SK-N-SH (cell line): ENCODE results near the gene RAD51B. TPM values are rescaled to one million over a fixed set of nuclear protein-coding genes. Genes with fewer than 3 reads are reported as not detected.

Experiments
- CTCF ChIA-PET: fragments of 300-600, 350-600 bp; formaldehyde crosslinking; extraction: SDS; loops from one replicate; lab custom pipeline; 2021; lab: Yijun Ruan, JAX
- POLR2A ChIA-PET: fragments of 350-600 bp; sonication (Branson Sonifier 250); formaldehyde crosslinking; extraction: SDS; loops from one replicate; lab custom pipeline; 2020; ENCODE audit warnings: antibody characterized with exemption, inconsistent platforms; lab: Yijun Ruan, JAX
- DNase-seq: peaks from one replicate; pipeline ENCODE4 v3.0.0; 2012
- H2AFZ ChIP-seq: fragments of 200-600 bp; sonication (generic); 2 replicates; pipeline ENCODE4 v1.8.1; 2016; ENCODE audit warnings: antibody characterized with exemption, mild to moderate bottlenecking, low read depth
- H3F3A ChIP-seq: fragments of 200-600 bp; sonication (generic); replicated peaks from 2 replicates; pipeline ENCODE3; 2016; ENCODE audit warnings: antibody characterized with exemption, mild to moderate bottlenecking; ENCODE audit not compliant: insufficient read depth
- H3K27ac ChIP-seq, 2 experiments: fragments of 200-500 bp in 1 of 2; fragments of 200-600 bp in 1 of 2; sonication (Bioruptor generic) in 1 of 2; sonication (generic), shearing (Covaris generic) in 1 of 2; 2 replicates each; pipeline versions ENCODE4 v1.5.1 to v1.6.1; 2014 to 2016; ENCODE audit warnings: low read depth in 2 of 2, inconsistent platforms in 1 of 2, low read length in 1 of 2, mild to moderate bottlenecking in 1 of 2, mixed read lengths in 1 of 2
- H3K27me3 ChIP-seq: fragments of 200-600 bp; sonication (generic), shearing (Covaris generic); 2 replicates; pipeline ENCODE4 v1.6.1; 2016; ENCODE audit warnings: mixed run types; ENCODE audit not compliant: insufficient read depth
- H3K36me3 ChIP-seq, 2 experiments: fragments of 200-500 bp in 1 of 2; fragments of 200-600 bp in 1 of 2; sonication (Bioruptor generic) in 1 of 2; sonication (generic) in 1 of 2; replicated peaks in 1 of 2; 2 replicates each; pipeline versions ENCODE3 to v1.5.1; 2014 to 2016; ENCODE audit warnings: low read length in 1 of 2, mild to moderate bottlenecking in 1 of 2; ENCODE audit not compliant: insufficient read depth in 2 of 2, control insufficient read depth in 1 of 2
- H3K4me1 ChIP-seq, 2 experiments: fragments of 200-500 bp in 1 of 2; fragments of 200-600 bp in 1 of 2; sonication (Bioruptor generic) in 1 of 2; sonication (generic), shearing (Covaris generic) in 1 of 2; 2 replicates each; pipeline versions ENCODE4 v1.5.1 to v1.6.1; 2014 to 2016; ENCODE audit warnings: low read depth in 1 of 2, low read length in 1 of 2, mixed run types in 1 of 2; ENCODE audit not compliant: insufficient read depth in 2 of 2, control insufficient read depth in 1 of 2
- H3K4me2 ChIP-seq: fragments of 200-600 bp; sonication (generic), shearing (Covaris generic); 2 replicates; pipeline ENCODE4 v1.6.1; 2017; ENCODE audit warnings: mixed run types
- H3K4me3 ChIP-seq, 2 experiments: fragments of 200-500 bp in 1 of 2; fragments of 200-600 bp in 1 of 2; sonication (Bioruptor generic) in 1 of 2; sonication (generic), shearing (Covaris generic) in 1 of 2; 2 replicates each; pipeline versions ENCODE4 v1.5.1 to v1.8.1; 2014 to 2016; ENCODE audit warnings: low read depth in 2 of 2, inconsistent platforms in 1 of 2, low read length in 1 of 2, mild to moderate bottlenecking in 1 of 2, mixed read lengths in 1 of 2, moderate library complexity in 1 of 2
- H3K79me2 ChIP-seq: fragments of 200-600 bp; sonication (generic); 2 replicates; pipeline ENCODE4 v1.8.1; 2017; ENCODE audit warnings: mild to moderate bottlenecking; ENCODE audit not compliant: insufficient read depth
- H3K9ac ChIP-seq: fragments of 200-600 bp; sonication (generic); 2 replicates; pipeline ENCODE4 v1.6.1; 2017; ENCODE audit warnings: mixed run types
- H3K9me2 ChIP-seq: fragments of 200-600 bp; sonication (generic); 2 replicates; pipeline ENCODE4 v1.6.1; 2017; ENCODE audit warnings: mixed run types
- H3K9me3 ChIP-seq: fragments of 200-600 bp; sonication (generic); 2 replicates; pipeline ENCODE4 v1.6.1; 2017; ENCODE audit warnings: mixed run types, mild to moderate bottlenecking, moderate library complexity
- H4K20me1 ChIP-seq: fragments of 200-600 bp; sonication (generic); 2 replicates; pipeline ENCODE4 v1.6.1; 2017; ENCODE audit warnings: mild to moderate bottlenecking, mixed run types; ENCODE audit not compliant: insufficient read depth
- CHD2 ChIP-seq: fragments of 150-350 bp; IDR thresholded peaks from 2 replicates; pipeline ENCODE4 v1.6.1; 2018; ENCODE audit warnings: low read length; ENCODE audit not compliant: partially characterized antibody
- CTCF ChIP-seq: fragments of 200-600 bp; sonication (generic); IDR thresholded peaks from 2 replicates; pipeline ENCODE4 v1.6.1; 2017; ENCODE audit warnings: antibody characterized with exemption, mild to moderate bottlenecking, moderate library complexity
- EZH2phosphoT487 ChIP-seq: fragments of 200-600 bp; sonication (generic); IDR thresholded peaks from 2 replicates; pipeline ENCODE4 v1.6.1; 2017; ENCODE audit warnings: low read depth, mixed run types, mild to moderate bottlenecking, antibody characterized with exemption, moderate library complexity, borderline replicate concordance
- IRF3 ChIP-seq: fragments of 150-350 bp; IDR thresholded peaks from 2 replicates; pipeline ENCODE4 v1.6.1; 2016; ENCODE audit warnings: mild to moderate bottlenecking, low read depth, low read length
- MXI1 ChIP-seq: IDR thresholded peaks from 2 replicates; pipeline ENCODE4 v1.6.1; 2012; ENCODE audit warnings: mild to moderate bottlenecking, low read depth, low read length, improper control_type of control experiment
- REST ChIP-seq: IDR thresholded peaks from 2 replicates; pipeline ENCODE4 v1.6.1; 2012; ENCODE audit warnings: mild to moderate bottlenecking, low read depth, low read length, moderate library complexity
- TCF12 ChIP-seq: IDR thresholded peaks from 2 replicates; pipeline ENCODE4 v1.4.0; 2012
- ZBTB33 ChIP-seq: IDR thresholded peaks from 2 replicates; pipeline ENCODE4 v1.4.0; 2012; ENCODE audit warnings: low read depth, borderline replicate concordance
- WGBS: methylation state at CpG from one replicate; pipeline ENCODE4 v1.1.6; 2017; ENCODE audit warnings: low lambda C conversion rate; 5-methylcytosine and 5-hydroxymethylcytosine counted together
- polyA plus RNA-seq, 3 experiments: library from polyadenylated mRNA; depleted of rRNA; stranded (reverse); fragments of >200 nt; gene quantifications; 2 replicates each; pipeline ENCODE4 v1.2.3, GENCODE V29; 2012

The RAD51B gene
- polyA plus RNA-seq, 1 of the 3 experiments (the other 2 are of a cell fraction): 6.0 TPM

GRCh38 chr14:68333262-68333661 lies 513.7 kb downstream of the RAD51B start (continued):
- TF ChIP-seq REST (no peak), MXI1 (no peak)

- H3K79me2 ChIP-seq: no peaks in the 10 kb centered on the region
- H3K4me3 ChIP-seq: no peak overlapping the region
- ChIA-PET CTCF (interaction anchor here (0.9 kb wide), 1 partner anchor 454 kb away, joined by 3 read pairs; no protein-coding TSS in a partner anchor), POLR2A (no interaction called here)
- H3K27me3 ChIP-seq: no peaks in the 10 kb centered on the region
- no peaks in the 10 kb centered on the region for H3K9me2 ChIP-seq
- H3F3A ChIP-seq: no peaks in the 10 kb centered on the region
- H3K4me1 ChIP-seq: peaks cover 0 to 3% of the 10 kb centered on the region in 2 experiments; a peak in 2 of 4 replicates
- no peak for TF ChIP-seq CTCF
- TF ChIP-seq IRF3: no peak
- no peaks in the 10 kb centered on the region for H3K36me3 ChIP-seq
- H3K27ac ChIP-seq: no peak overlapping the region
- no peak for DNase-seq
- H4K20me1 ChIP-seq: no peaks in the 10 kb centered on the region
- H2AFZ ChIP-seq: no peak overlapping the region
- H3K9ac ChIP-seq: no peak overlapping the region
- no peak overlapping the region for H3K4me2 ChIP-seq
- no peaks in the 10 kb centered on the region for H3K9me3 ChIP-seq
These were observed 515.7 kb downstream of the RAD51B start for GRCh38 chr14:68335312-68335711.

GRCh38 chr14:68336165-68336564 lies 516.6 kb downstream of the RAD51B start:
- TF ChIP-seq CHD2: no peak
- TF ChIP-seq ZBTB33: no peak
- no peak for TF ChIP-seq EZH2phosphoT487
- TF ChIP-seq MXI1: no peak
- TF ChIP-seq REST: no peak
- no peak for TF ChIP-seq TCF12
- Histone ChIP-seq H3K79me2 (no peaks in the 10 kb centered on the region), H3K4me2 (no peak overlapping the region), H3K9ac (no peak overlapping the region), H2AFZ (no peak overlapping the region), H3F3A (no peaks in the 10 kb centered on the region), H3K9me2 (no peaks in the 10 kb centered on the region), H3K9me3 (no peaks in the 10 kb centered on the region), H3K27me3 (no peaks in the 10 kb centered on the region), H3K4me1 (peaks cover 0 to 3% of the 10 kb centered on the region in 2 experiments; a peak in 2 of 4 replicates), H3K4me3 (no peak overlapping the region), H3K36me3 (no peaks in the 10 kb centered on the region), H3K27ac (no peak overlapping the region), H4K20me1 (no peaks in the 10 kb centered on the region)
- DNase-seq: no peak
- 100% methylated on average over 1 of the region's 1 CpG for WGBS
- POLR2A ChIA-PET: no interaction called here
- CTCF ChIA-PET: no interaction called here
